Fibroblast of lung (primary cell): ENCODE data around the gene MATK. TPM values are rescaled to one million over a fixed set of nuclear protein-coding genes. Genes with fewer than 3 reads are reported as not detected.
"Not testable (repeated sequence)": the region's sequence is repeated elsewhere in the genome, so short reads cannot be mapped to it uniquely, and the experiment has no call there.

Experiments used
- DNase-seq, 2 donors: peaks; one replicate each; pipeline versions ENCODE4 v3.0.0 to v3.0.0-alpha.2; 2010; ENCODE audit warnings: low read depth in 2 of 2
- H2AFZ ChIP-seq: 2 replicates; pipeline ENCODE4 v1.5.1; 2012; ENCODE audit warnings: low read length, control low read depth, inconsistent platforms
- H3K27ac ChIP-seq: 2 replicates; pipeline ENCODE4 v1.5.1; 2011; ENCODE audit warnings: low read length, control low read depth; ENCODE audit not compliant: insufficient read depth
- H3K27me3 ChIP-seq: 2 replicates; pipeline ENCODE4 v1.5.1; 2011; ENCODE audit warnings: mild to moderate bottlenecking, low read length; ENCODE audit not compliant: control insufficient read depth, insufficient read depth
- H3K36me3 ChIP-seq: 2 replicates; pipeline ENCODE4 v1.5.1; 2011; ENCODE audit warnings: low read length; ENCODE audit not compliant: control insufficient read depth, insufficient read depth
- H3K4me1 ChIP-seq: 2 replicates; pipeline ENCODE4 v1.5.1; 2011; ENCODE audit warnings: low read length; ENCODE audit not compliant: control insufficient read depth, insufficient read depth; ENCODE audit errors: extremely low read depth
- H3K4me2 ChIP-seq: 2 replicates; pipeline ENCODE4 v1.5.1; 2011; ENCODE audit warnings: low read length, control low read depth; ENCODE audit not compliant: insufficient read depth; ENCODE audit errors: extremely low read depth
- H3K4me3 ChIP-seq, 4 experiments: fragments of 200-600 bp in 1 of 4; sonication (generic) in 1 of 4; replicated peaks in 1 of 4; 2 replicates each; pipeline ENCODE4 v1.5.1; 2011 to 2016; ENCODE audit warnings: low read length in 4 of 4, low read depth in 3 of 4, mild to moderate bottlenecking in 3 of 4, control low read depth in 2 of 4, inconsistent platforms in 1 of 4, mixed read lengths in 1 of 4; ENCODE audit not compliant: insufficient read depth in 1 of 4; ENCODE audit errors: control extremely low read depth in 1 of 4
- H3K79me2 ChIP-seq: 2 replicates; pipeline ENCODE4 v1.5.1; 2012; ENCODE audit warnings: mild to moderate bottlenecking, low read length, inconsistent platforms; ENCODE audit not compliant: control insufficient read depth, insufficient read depth
- H3K9ac ChIP-seq: 2 replicates; pipeline ENCODE4 v1.5.1; 2011; ENCODE audit warnings: mild to moderate bottlenecking, low read length, control low read depth; ENCODE audit not compliant: insufficient read depth
- H3K9me3 ChIP-seq: 2 replicates; pipeline ENCODE4 v1.5.1; 2012; ENCODE audit warnings: low read depth, low read length; ENCODE audit not compliant: control insufficient read depth, insufficient read depth
- H4K20me1 ChIP-seq: 2 replicates; pipeline ENCODE4 v1.5.1; 2011; ENCODE audit warnings: low read length; ENCODE audit not compliant: control insufficient read depth, insufficient read depth; ENCODE audit errors: extremely low read depth
- CTCF ChIP-seq, 2 donors: IDR thresholded peaks in 1 of 2; conservative IDR thresholded peaks in 1 of 2; 1 replicate in 1 of 2; 2 replicates in 1 of 2; pipeline ENCODE4 v1.5.1; 2011 to 2012; ENCODE audit warnings: low read length in 2 of 2, control low read depth in 1 of 2, inconsistent platforms in 1 of 2, low read depth in 1 of 2, mild to moderate bottlenecking in 1 of 2
- EZH2 ChIP-seq: IDR thresholded peaks from 2 replicates; pipeline ENCODE4 v1.5.1; 2012; ENCODE audit warnings: low read length, control low read depth, mild to moderate bottlenecking; ENCODE audit errors: missing control alignments
- polyA plus RNA-seq, 2 donors: library from polyadenylated mRNA; depleted of rRNA in 1 of 2; stranded (reverse) in 1 of 2; unstranded in 1 of 2; fragments of >200 nt; gene quantifications; 2 replicates each; pipeline ENCODE4 v1.2.1, GENCODE V29; 2011 to 2012; ENCODE audit warnings: missing spikeins in 1 of 2
- total RNA-seq: library from RNA; depleted of rRNA; stranded (reverse); fragments of >200 nt; gene quantifications from 2 replicates; pipeline ENCODE4 v1.2.1, GENCODE V29; 2014

MATK gene
- total and polyA plus RNA-seq, 2 donors (not counting 1 experiment from before 2014, with no cell fraction given) = under 0.01 TPM; not detected in 1

GRCh38 chr19:3768015-3768747, 18.0 kb downstream of the MATK start:
- Histone ChIP-seq H3K4me2 (no peak overlapping the region), H3K4me3 (no peak overlapping the region), H2AFZ (no peak overlapping the region), H3K4me1 (peaks cover 2% of the 10 kb centered on the region), H3K79me2 (peaks cover 2% of the 10 kb centered on the region), H3K27me3 (no peaks in the 10 kb centered on the region), H3K27ac (no peak overlapping the region), H4K20me1 (no peaks in the 10 kb centered on the region), H3K36me3 (peaks cover 3% of the 10 kb centered on the region), H3K9ac (no peak overlapping the region), H3K9me3 (no peaks in the 10 kb centered on the region)
- TF ChIP-seq CTCF (conservative IDR thresholded peaks at IDR 0.05 in 1 of 2, IDR thresholded peaks at IDR 0.05 in 1 of 2; ENCODE audit: low read depth in 1 of 2, low read length in 2 of 2) (no peak), EZH2 (no peak)
- no peak for DNase-seq

DNA sequence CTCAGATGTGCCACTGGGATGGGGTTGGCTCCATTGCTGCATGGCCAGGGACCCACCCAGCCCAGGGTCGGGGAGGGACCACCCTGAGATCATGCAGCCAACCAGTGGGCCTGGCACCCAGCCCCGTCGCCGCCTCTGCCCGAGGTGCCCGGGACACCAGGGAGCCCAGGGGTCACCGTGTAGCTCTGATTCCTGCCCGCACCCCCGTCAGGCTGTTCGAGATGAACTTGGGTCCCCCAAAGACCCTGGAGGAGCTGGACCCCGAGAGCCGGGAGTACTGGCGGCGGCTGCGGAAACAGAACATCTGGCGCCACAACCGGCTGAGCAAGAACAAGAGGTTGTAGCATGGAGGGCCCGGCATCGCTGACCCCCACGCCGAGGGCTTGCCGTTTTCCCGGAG, 19.1 kb downstream of the MATK start:
- H3K9ac ChIP-seq = no peak overlapping the region
- no peak overlapping the region for H2AFZ ChIP-seq
- no peaks in the 10 kb centered on the region for H3K27me3 ChIP-seq
- H3K36me3 ChIP-seq = peaks cover 3% of the 10 kb centered on the region
- H3K4me2 ChIP-seq = no peak overlapping the region
- TF ChIP-seq EZH2 = no peak
- TF ChIP-seq CTCF (conservative IDR thresholded peaks at IDR 0.05 in 1 of 2, IDR thresholded peaks at IDR 0.05 in 1 of 2; ENCODE audit: low read depth in 1 of 2, low read length in 2 of 2) = no peak
- H3K79me2 ChIP-seq = peaks cover 4% of the 10 kb centered on the region
- H3K4me3 ChIP-seq = no peak overlapping the region
- H3K4me1 ChIP-seq = peaks cover 2% of the 10 kb centered on the region
- H4K20me1 ChIP-seq = no peaks in the 10 kb centered on the region
- DNase-seq = no peak
- H3K27ac ChIP-seq = no peak overlapping the region
- H3K9me3 ChIP-seq = no peaks in the 10 kb centered on the region

GRCh38 chr19:3766520-3766919, 19.7 kb downstream of the MATK start:
- peaks cover 3% of the 10 kb centered on the region for H3K36me3 ChIP-seq
- H2AFZ ChIP-seq = no peak overlapping the region
- no peak overlapping the region for H3K4me2 ChIP-seq
- no peaks in the 10 kb centered on the region for H3K27me3 ChIP-seq
- H3K4me3 ChIP-seq = no peak overlapping the region
- H3K4me1 ChIP-seq = peaks cover 2% of the 10 kb centered on the region
- H3K79me2 ChIP-seq = peaks cover 4% of the 10 kb centered on the region
- no peak overlapping the region for H3K27ac ChIP-seq
- no peak for DNase-seq
- no peaks in the 10 kb centered on the region for H3K9me3 ChIP-seq
- H4K20me1 ChIP-seq = no peaks in the 10 kb centered on the region
- TF ChIP-seq EZH2 (no peak), CTCF (conservative IDR thresholded peaks at IDR 0.05 in 1 of 2, IDR thresholded peaks at IDR 0.05 in 1 of 2; ENCODE audit: low read depth in 1 of 2, low read length in 2 of 2) (no peak)
- no peak overlapping the region for H3K9ac ChIP-seq

- not testable (repeated sequence) for H3K9me3 ChIP-seq, H3K36me3 ChIP-seq, H3K79me2 ChIP-seq, H3K4me1 ChIP-seq, H3K9ac ChIP-seq, H2AFZ ChIP-seq, H3K27ac ChIP-seq, H3K4me2 ChIP-seq, H3K4me3 ChIP-seq, H3K27me3 ChIP-seq, H4K20me1 ChIP-seq
- peak in 1 of 2 donors; percentile 10 for DNase-seq
Observed at GRCh38 chr19:3765757-3766156, 20.4 kb downstream of the MATK start.
